Measurements from ENCODE around the gene MAP4K4. TPM values are rescaled to one million over a fixed set of nuclear protein-coding genes. Genes with fewer than 3 reads are reported as not detected.

MAP4K4 gene
- total RNA-seq, 1 donor from 2014 or later = 166 TPM

DNA sequence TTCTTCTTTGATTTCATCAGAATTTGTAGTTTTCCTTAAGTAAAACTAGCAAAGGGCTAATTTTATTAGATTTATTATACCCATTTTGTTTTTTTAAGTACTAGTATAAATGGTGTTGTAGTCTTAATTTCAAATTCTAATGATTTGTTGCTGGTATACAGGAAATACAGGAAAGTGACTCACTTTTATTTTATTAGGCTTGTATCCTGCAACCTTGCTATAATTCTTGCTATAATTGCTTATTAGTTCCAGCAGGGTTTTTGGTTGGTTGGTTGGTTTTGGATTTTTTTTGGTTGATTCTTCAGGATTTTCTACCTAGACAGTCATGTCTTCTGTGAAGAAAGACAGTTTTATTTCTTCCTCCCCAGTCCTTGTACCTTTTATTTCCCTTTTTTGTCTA is 183.6 kb downstream of the MAP4K4 start:
- H3K4me3 Mint-ChIP-seq = no peak overlapping the region
- TF ChIP-seq, protein P1, sequence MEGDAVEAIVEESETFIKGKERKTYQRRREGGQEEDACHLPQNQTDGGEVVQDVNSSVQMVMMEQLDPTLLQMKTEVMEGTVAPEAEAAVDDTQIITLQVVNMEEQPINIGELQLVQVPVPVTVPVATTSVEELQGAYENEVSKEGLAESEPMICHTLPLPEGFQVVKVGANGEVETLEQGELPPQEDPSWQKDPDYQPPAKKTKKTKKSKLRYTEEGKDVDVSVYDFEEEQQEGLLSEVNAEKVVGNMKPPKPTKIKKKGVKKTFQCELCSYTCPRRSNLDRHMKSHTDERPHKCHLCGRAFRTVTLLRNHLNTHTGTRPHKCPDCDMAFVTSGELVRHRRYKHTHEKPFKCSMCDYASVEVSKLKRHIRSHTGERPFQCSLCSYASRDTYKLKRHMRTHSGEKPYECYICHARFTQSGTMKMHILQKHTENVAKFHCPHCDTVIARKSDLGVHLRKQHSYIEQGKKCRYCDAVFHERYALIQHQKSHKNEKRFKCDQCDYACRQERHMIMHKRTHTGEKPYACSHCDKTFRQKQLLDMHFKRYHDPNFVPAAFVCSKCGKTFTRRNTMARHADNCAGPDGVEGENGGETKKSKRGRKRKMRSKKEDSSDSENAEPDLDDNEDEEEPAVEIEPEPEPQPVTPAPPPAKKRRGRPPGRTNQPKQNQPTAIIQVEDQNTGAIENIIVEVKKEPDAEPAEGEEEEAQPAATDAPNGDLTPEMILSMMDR (conservative IDR thresholded peaks at IDR 0.05) = no peak
- DNase-seq (ENCODE audit: extremely low spot score, unreplicated experiment) = no peak
- H3K36me3 Mint-ChIP-seq = peaks cover 63% of the 10 kb centered on the region
- H3K9me3 Mint-ChIP-seq = no peaks in the 10 kb centered on the region
- H3K27me3 Mint-ChIP-seq = no peaks in the 10 kb centered on the region
- no peak overlapping the region for H3K27ac Mint-ChIP-seq
- H3K4me1 Mint-ChIP-seq (ENCODE audit: unreplicated experiment) = no peaks in the 10 kb centered on the region

DNA sequence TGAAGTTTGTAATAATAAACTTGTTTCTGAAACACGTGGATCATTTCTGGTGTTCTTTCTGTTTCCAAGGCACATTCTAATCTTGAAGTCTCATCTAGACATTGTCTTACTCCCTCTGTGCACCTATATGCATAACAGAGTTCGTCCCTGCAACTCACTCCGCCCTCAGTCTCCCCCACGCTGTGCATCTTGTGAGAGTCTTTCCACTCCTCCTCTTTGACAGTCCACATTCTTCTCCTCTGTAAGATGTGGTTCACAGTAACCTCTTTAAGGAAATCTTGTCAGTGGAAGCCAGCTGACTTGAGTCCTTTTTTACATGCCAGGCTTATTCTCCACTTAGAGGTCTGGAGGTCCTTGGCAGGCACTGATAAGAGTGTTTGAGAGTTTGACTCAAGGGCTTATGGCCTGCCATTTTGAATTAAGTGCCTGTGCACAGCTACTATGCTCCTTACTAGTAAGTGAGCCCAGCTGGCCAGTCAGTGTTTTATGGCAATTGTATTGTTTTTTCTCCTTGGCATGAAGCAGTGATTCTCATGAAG is 185.3 kb downstream of the MAP4K4 start:
- TF ChIP-seq, protein P1 (conservative IDR thresholded peaks at IDR 0.05) = no peak
- no peak overlapping the region for H3K4me3 Mint-ChIP-seq
- no peaks in the 10 kb centered on the region for H3K27me3 Mint-ChIP-seq
- no peaks in the 10 kb centered on the region for H3K9me3 Mint-ChIP-seq
- no peak overlapping the region for H3K27ac Mint-ChIP-seq
- H3K4me1 Mint-ChIP-seq (ENCODE audit: unreplicated experiment) = no peaks in the 10 kb centered on the region
- no peak for DNase-seq (ENCODE audit: extremely low spot score, unreplicated experiment)
- H3K36me3 Mint-ChIP-seq = peaks cover 65% of the 10 kb centered on the region

DNA sequence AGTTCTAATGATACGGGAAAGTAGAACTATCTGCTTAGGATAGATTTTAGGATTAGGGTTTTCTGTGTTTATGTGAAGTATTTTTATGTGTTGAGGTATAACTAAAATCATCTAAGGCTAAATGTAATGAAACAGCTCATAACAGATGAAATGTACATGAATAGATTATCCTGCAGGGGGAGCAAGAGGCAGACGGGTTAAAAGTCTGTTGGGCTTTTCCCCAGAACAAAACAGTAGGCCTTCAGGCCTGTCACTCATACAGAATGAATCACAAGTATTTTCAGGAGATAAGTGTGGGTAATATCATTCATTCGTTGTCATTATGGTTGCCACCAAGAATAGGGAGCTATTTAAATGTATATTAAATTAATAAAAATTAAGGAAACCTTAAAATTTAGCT is 186.4 kb downstream of the MAP4K4 start:
- no peak for DNase-seq (ENCODE audit: extremely low spot score, unreplicated experiment)
- H3K27me3 Mint-ChIP-seq = no peaks in the 10 kb centered on the region
- TF ChIP-seq, protein P1 (conservative IDR thresholded peaks at IDR 0.05) = peak; percentile 74
- H3K27ac Mint-ChIP-seq = peak overlapping the region; percentile 46
- H3K4me3 Mint-ChIP-seq = no peak overlapping the region
- no peaks in the 10 kb centered on the region for H3K4me1 Mint-ChIP-seq (ENCODE audit: unreplicated experiment)
- no peaks in the 10 kb centered on the region for H3K9me3 Mint-ChIP-seq
- H3K36me3 Mint-ChIP-seq = peaks cover 67% of the 10 kb centered on the region

DNA sequence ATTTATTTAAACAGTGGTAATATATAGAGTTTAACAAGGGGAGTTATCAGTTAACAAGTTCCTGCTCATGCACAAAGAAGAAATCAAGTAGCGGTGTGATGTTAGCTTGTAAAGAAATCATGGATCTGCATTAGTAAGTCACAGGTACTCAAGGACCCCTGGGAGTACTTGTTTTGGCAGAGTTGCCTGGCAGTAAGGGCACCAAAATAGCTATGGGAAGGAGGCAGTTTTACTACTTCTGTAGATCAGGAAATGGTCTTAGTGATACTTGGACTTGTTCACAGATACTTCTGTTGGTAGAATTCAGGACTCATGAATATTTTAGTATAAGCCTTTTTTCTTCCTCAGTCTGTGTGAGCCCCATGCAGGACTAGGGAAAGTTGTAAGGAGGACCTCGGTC is 186.9 kb downstream of the MAP4K4 start:
- Mint-ChIP-seq H3K27ac (no peak overlapping the region), H3K27me3 (no peaks in the 10 kb centered on the region), H3K4me3 (no peak overlapping the region), H3K36me3 (peaks cover 69% of the 10 kb centered on the region), H3K9me3 (no peaks in the 10 kb centered on the region), H3K4me1 (ENCODE audit: unreplicated experiment) (no peaks in the 10 kb centered on the region)
- TF ChIP-seq, protein P1 (conservative IDR thresholded peaks at IDR 0.05) = no peak
- DNase-seq (ENCODE audit: extremely low spot score, unreplicated experiment) = no peak

DNA sequence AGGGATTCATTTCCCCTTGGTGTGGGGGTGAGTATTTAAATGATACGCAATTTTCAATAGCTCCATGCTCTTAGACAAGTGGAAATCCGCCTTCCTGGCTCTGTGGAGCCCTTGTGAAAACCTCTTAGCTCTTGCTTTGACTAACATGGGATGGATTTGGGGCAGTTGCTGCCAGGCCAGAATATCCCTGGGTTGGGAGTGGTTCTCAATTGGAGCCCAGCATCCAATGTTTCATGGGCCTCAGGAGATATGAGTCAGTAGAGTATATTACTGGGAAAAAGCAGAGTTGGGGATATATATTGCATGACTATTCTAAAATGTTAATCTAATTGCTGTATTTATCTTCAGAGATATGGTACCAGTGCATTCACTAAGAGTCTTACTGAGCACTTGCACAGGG is 189.8 kb downstream of the MAP4K4 start:
- TF ChIP-seq, protein P1 (conservative IDR thresholded peaks at IDR 0.05) = no peak
- Mint-ChIP-seq H3K4me3 (no peak overlapping the region), H3K9me3 (no peaks in the 10 kb centered on the region), H3K36me3 (peaks cover 67% of the 10 kb centered on the region), H3K27me3 (no peaks in the 10 kb centered on the region), H3K27ac (no peak overlapping the region), H3K4me1 (ENCODE audit: unreplicated experiment) (no peaks in the 10 kb centered on the region)
- no peak for DNase-seq (ENCODE audit: extremely low spot score, unreplicated experiment)

All from type B pancreatic cell (in vitro differentiated cells).